ENCODE measurements around the gene GAL. TPM values are rescaled to one million over a fixed set of nuclear protein-coding genes. Genes with fewer than 3 reads are reported as not detected.

Gene GAL
- total and polyA plus RNA-seq, 4 experiments from 2014 or later: not detected

DNA sequence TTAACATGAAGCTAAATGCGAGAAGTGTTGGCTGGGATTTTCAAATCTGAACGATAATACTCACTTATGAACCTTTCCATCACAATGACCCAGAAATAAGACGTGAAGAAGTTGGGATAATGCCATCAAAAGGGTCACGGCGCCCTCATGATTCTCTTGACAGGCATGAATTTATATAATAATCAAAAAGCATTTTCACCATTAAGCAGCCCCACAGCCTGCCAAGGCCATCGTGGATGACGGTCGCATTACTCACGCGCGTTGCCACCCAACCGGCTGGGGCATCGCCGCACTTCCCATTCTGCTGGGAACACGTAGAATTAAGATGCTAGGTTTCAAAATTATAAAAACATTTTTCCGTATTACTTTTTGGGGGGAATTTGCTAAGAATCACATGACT lies 18.9 kb upstream of the GAL start:
- no peak overlapping the region for H3K4me3 ChIP-seq (ENCODE audit: low read length in 2 of 2)
- Mint-ChIP-seq H3K27ac (no peak overlapping the region), H3K9me3 (no peaks in the 10 kb centered on the region), H3K4me1 (no peaks in the 10 kb centered on the region), H3K36me3 (no peaks in the 10 kb centered on the region), H3K27me3 (peaks cover 7 to 12% of the 10 kb centered on the region in 2 donors), H3K4me3 (no peak overlapping the region)
- POLR2A ChIA-PET (ENCODE audit: partially characterized antibody): no interaction called here
- no peaks in the 10 kb centered on the region for H3K9me3 ChIP-seq (ENCODE audit: control insufficient read depth in 1 of 2, low read length in 2 of 2)
- intact Hi-C loops (cut with micrococcal nuclease): no loop called here
- H3K27me3 ChIP-seq (ENCODE audit: insufficient read depth, low read length): no peaks in the 10 kb centered on the region
- no peaks in the 10 kb centered on the region for H3K4me1 ChIP-seq (ENCODE audit: insufficient read depth, low read length)
- no peak for DNase-seq
- H3K36me3 ChIP-seq (ENCODE audit: insufficient read depth, low read length): no peaks in the 10 kb centered on the region
- CTCF ChIA-PET (ENCODE audit: partially characterized antibody): no interaction called here
- no peak overlapping the region for H3K27ac ChIP-seq (ENCODE audit: low read depth, low read length)

DNA sequence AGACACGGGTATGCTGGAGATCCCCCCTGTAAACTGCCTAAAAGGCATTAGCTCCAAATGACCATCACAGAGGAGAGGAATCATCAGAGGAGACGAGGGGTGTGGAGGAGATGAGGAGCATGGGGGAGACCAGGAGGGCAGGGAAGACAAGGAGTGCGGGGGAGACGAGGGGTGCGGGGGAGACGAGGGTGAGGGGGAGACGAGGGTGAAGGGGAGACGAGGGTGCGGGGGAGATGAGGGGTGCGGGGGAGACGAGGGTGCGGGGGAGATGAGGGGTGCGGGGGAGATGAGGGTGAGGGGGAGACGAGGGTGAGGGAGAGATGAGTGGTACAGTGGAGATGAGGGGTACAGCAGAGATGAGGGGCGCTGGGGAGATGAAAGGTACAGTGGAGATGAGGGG lies 17.5 kb upstream of the GAL start:
- Mint-ChIP-seq H3K4me1 (no peaks in the 10 kb centered on the region), H3K27ac (no peak overlapping the region), H3K9me3 (no peaks in the 10 kb centered on the region), H3K4me3 (no peak overlapping the region), H3K36me3 (no peaks in the 10 kb centered on the region), H3K27me3 (peaks cover 6 to 10% of the 10 kb centered on the region in 2 donors)
- DNase-seq: no peak
- Histone ChIP-seq H3K4me1 (ENCODE audit: insufficient read depth, low read length) (no peaks in the 10 kb centered on the region), H3K9me3 (ENCODE audit: control insufficient read depth in 1 of 2, low read length in 2 of 2) (no peaks in the 10 kb centered on the region), H3K4me3 (ENCODE audit: low read length in 2 of 2) (no peak overlapping the region), H3K27me3 (ENCODE audit: insufficient read depth, low read length) (no peaks in the 10 kb centered on the region), H3K36me3 (ENCODE audit: insufficient read depth, low read length) (no peaks in the 10 kb centered on the region), H3K27ac (ENCODE audit: low read depth, low read length) (no peak overlapping the region)
- intact Hi-C loops (cut with micrococcal nuclease): no loop called here
- POLR2A ChIA-PET (ENCODE audit: partially characterized antibody): no interaction called here
- CTCF ChIA-PET (ENCODE audit: partially characterized antibody): no interaction called here

DNA sequence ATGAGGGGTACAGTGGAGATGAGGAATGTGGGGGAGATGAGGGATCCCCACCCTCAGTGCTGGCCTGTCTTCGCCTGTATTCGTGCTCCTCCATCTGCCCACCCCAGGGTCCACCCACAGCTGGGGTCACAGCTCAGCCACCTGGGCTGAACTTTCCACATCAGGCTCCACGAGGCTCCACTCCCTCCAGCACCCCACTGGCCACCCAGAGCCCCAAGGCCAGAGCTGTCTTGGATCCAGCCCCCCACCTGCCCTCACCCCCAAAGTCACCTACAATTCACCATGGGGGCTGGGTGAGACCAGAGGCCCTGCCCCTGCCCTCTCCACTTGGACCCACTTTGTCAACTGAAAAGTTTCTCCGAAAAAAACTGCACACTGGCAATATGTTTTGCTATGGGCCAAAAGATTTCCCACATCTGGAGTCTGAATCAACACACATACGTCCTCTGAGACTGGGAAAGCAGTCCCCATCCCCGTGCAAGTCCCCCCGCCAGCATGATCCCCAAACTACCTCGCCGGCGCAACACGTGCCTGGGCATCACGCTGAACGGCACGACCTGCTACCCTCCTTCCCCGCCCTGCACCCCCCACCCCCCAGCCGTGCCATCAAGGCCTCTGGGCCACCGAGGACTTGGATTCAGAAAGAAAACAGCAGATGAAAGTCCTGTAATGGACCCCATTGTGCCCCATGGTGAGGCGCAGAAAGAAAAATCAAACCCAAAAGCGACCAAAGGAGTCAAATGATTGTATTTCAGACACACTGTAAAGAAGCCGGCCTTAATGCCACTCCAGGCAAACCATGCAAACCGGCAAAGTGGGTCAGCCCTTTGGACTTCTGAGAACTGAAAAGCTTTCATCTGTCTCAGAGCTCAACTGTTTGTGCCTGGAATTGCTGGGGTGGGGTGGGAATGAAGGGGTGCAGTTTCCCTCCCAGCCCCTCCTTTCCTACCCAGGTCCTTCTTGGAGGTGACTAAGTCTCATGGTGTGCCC lies 16.5 kb upstream of the GAL start:
- Mint-ChIP-seq H3K27me3 (peaks cover 0 to 5% of the 10 kb centered on the region in 2 donors), H3K4me1 (no peaks in the 10 kb centered on the region), H3K4me3 (no peak overlapping the region), H3K9me3 (peaks cover 0 to 2% (median 0%) of the 10 kb centered on the region in 8 donors), H3K27ac (no peak overlapping the region), H3K36me3 (no peaks in the 10 kb centered on the region)
- intact Hi-C loops (cut with micrococcal nuclease): no loop called here
- H3K4me3 ChIP-seq (ENCODE audit: low read length in 2 of 2): no peak overlapping the region
- CTCF ChIA-PET (ENCODE audit: partially characterized antibody): interaction anchor here (1.1 kb wide), 1 partner anchor 9 kb away, joined by 3 read pairs; no protein-coding TSS in a partner anchor
- H3K27me3 ChIP-seq (ENCODE audit: insufficient read depth, low read length): no peaks in the 10 kb centered on the region
- DNase-seq: no peak
- POLR2A ChIA-PET (ENCODE audit: partially characterized antibody): no interaction called here
- no peak overlapping the region for H3K27ac ChIP-seq (ENCODE audit: low read depth, low read length)
- H3K36me3 ChIP-seq (ENCODE audit: insufficient read depth, low read length): no peaks in the 10 kb centered on the region
- H3K4me1 ChIP-seq (ENCODE audit: insufficient read depth, low read length): no peaks in the 10 kb centered on the region
- no peaks in the 10 kb centered on the region for H3K9me3 ChIP-seq (ENCODE audit: control insufficient read depth in 1 of 2, low read length in 2 of 2)

DNA sequence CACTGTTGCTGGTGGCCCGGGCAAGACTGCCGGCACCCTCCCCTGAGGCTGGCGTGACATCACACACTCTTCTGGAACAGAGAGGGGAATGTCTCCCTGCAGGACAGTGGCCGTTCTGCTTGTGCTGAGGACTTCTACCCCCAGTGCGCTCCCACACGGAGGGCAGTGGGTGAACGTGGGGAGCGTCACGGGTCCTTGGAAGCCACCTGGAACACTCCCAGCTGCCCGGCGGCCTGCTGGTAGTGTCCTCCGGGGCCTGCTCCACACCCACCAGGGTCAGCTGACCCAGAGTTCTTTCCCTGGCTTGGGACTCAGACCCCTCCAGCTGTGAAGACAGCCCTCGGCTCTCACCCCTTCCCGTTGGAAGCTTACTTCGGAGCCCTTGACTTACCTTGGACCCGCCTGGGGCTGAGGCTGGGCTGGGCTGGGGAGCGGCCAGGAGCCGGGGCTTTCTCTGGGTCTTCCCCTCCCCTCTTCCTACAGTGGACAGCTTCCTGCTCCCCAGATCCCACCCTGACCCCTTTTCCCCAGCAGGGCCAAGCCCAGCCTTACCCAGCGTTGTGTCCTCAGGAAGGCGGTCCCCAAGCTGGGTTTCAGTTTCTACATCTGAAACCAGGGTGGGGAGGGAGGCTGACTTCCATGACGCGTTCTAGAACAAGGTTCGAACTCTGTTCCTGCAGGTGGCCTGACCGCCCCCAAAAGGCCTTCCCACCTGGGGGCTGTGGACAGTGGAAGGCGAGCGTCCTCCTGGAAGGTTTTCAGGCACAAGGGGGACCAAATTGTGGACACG lies 14.8 kb upstream of the GAL start:
- peaks cover 0 to 3% (median 0%) of the 10 kb centered on the region in 8 donors for H3K9me3 Mint-ChIP-seq
- POLR2A ChIA-PET (ENCODE audit: partially characterized antibody): no interaction called here
- no peak overlapping the region for H3K4me3 Mint-ChIP-seq
- Histone ChIP-seq H3K4me1 (ENCODE audit: insufficient read depth, low read length) (no peaks in the 10 kb centered on the region), H3K4me3 (ENCODE audit: low read length in 2 of 2) (no peak overlapping the region), H3K27me3 (ENCODE audit: insufficient read depth, low read length) (no peaks in the 10 kb centered on the region), H3K36me3 (ENCODE audit: insufficient read depth, low read length) (no peaks in the 10 kb centered on the region), H3K27ac (ENCODE audit: low read depth, low read length) (no peak overlapping the region), H3K9me3 (ENCODE audit: control insufficient read depth in 1 of 2, low read length in 2 of 2) (no peaks in the 10 kb centered on the region)
- CTCF ChIA-PET (ENCODE audit: partially characterized antibody): interaction anchor here (1.1 kb wide), 1 partner anchor 11 kb away, joined by 3 read pairs; no protein-coding TSS in a partner anchor
- intact Hi-C loops (cut with micrococcal nuclease): no loop called here
- peaks cover 0 to 5% of the 10 kb centered on the region in 2 donors for H3K27me3 Mint-ChIP-seq
- no peak overlapping the region for H3K27ac Mint-ChIP-seq
- no peak for DNase-seq
- H3K36me3 Mint-ChIP-seq: no peaks in the 10 kb centered on the region
- H3K4me1 Mint-ChIP-seq: no peaks in the 10 kb centered on the region

DNA sequence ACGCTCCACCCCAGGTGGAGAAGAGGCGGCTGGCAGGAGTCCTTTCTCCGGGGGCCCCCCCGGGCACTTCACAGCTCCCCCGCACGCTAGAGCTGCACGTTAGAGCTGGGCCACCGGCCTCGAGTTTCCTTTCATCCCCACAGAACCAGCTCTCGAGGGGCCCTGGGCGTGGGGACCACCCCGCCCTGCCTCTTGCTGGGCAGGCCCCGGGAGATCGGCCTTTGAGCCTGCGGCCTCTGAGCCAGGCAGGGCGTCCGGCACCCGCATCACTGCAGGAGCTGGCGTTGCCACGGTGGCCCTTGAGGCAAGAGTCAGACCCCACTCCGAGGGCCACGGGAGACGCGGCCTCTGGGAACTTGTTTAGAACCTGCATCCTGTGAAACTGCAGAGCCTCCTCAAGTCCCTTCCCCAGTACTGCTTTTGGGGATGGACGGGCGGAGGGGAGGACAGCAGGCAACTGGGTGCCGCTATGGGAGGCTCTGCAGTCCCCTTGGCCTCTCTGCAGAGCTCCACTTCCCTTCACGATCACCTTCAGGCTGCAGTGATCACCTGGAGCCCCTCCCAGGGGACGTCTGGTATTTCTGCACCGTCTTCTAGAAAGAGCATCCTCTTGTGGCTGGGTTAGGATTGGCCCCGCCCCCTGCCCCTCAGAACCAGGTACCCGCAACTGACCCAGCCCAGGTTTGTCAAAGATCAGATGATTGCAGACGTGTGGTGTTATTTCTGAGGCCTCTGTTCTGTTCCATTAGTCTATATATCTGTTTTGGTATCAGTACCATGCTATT lies 13.9 kb upstream of the GAL start:
- no peaks in the 10 kb centered on the region for H3K9me3 ChIP-seq (ENCODE audit: control insufficient read depth in 1 of 2, low read length in 2 of 2)
- H3K36me3 ChIP-seq (ENCODE audit: insufficient read depth, low read length): no peaks in the 10 kb centered on the region
- intact Hi-C loops (cut with micrococcal nuclease): no loop called here
- Mint-ChIP-seq H3K27me3 (peaks cover 0 to under 1% of the 10 kb centered on the region in 2 donors), H3K9me3 (peaks cover 0 to 4% (median 0%) of the 10 kb centered on the region in 8 donors), H3K27ac (no peak overlapping the region), H3K4me3 (no peak overlapping the region), H3K4me1 (no peaks in the 10 kb centered on the region), H3K36me3 (no peaks in the 10 kb centered on the region)
- ChIA-PET CTCF (ENCODE audit: partially characterized antibody) (no interaction called here), POLR2A (ENCODE audit: partially characterized antibody) (no interaction called here)
- H3K4me3 ChIP-seq (ENCODE audit: low read length in 2 of 2): no peak overlapping the region
- no peak overlapping the region for H3K27ac ChIP-seq (ENCODE audit: low read depth, low read length)
- no peak for DNase-seq
- H3K27me3 ChIP-seq (ENCODE audit: insufficient read depth, low read length): no peaks in the 10 kb centered on the region
- no peaks in the 10 kb centered on the region for H3K4me1 ChIP-seq (ENCODE audit: insufficient read depth, low read length)

DNA sequence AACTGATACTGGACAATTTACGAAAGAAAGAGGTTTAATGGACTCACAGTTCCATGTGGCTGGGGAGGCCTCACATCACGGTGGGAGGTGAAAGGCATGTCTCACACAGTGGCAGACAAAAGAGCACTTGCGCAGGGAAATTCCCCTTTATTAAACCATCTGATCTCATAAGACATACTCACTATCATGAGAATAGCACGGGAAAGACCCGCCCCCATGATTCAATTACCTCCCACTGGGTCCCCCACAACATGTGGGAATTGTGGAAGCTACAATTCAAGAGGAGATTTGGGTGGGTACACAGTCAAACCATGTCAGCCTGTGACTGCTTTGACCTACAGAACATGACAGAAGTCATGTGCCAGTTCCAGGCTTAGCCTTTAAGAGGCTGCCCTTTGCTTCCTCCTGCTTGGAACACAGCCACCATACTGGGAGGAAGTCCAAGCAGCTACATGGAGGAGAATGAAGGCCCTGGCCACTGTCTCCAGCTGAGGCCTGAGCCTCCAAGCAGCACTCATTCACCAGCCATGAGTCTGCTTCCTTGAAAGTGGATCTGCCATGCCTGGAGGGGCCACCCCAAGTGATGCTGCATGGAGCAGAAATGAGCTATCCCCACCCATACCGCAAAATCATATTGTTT lies 10.9 kb upstream of the GAL start:
- Mint-ChIP-seq H3K4me1 (no peaks in the 10 kb centered on the region), H3K36me3 (no peaks in the 10 kb centered on the region), H3K27ac (no peak overlapping the region), H3K4me3 (no peak overlapping the region), H3K9me3 (peaks cover 0 to 5% (median 0%) of the 10 kb centered on the region in 8 donors), H3K27me3 (peaks cover 3 to 5% of the 10 kb centered on the region in 2 donors)
- CTCF ChIA-PET (ENCODE audit: partially characterized antibody): interaction anchor here (0.5 to 1.0 kb wide), 2 partner anchors 17 to 27 kb away, joined by 3 read pairs; no protein-coding TSS in a partner anchor
- Histone ChIP-seq H3K27me3 (ENCODE audit: insufficient read depth, low read length) (no peaks in the 10 kb centered on the region), H3K36me3 (ENCODE audit: insufficient read depth, low read length) (no peaks in the 10 kb centered on the region), H3K4me1 (ENCODE audit: insufficient read depth, low read length) (no peaks in the 10 kb centered on the region), H3K9me3 (ENCODE audit: control insufficient read depth in 1 of 2, low read length in 2 of 2) (no peaks in the 10 kb centered on the region), H3K4me3 (ENCODE audit: low read length in 2 of 2) (no peak overlapping the region), H3K27ac (ENCODE audit: low read depth, low read length) (no peak overlapping the region)
- no peak for DNase-seq
- POLR2A ChIA-PET (ENCODE audit: partially characterized antibody): no interaction called here
- intact Hi-C loops (cut with micrococcal nuclease): no loop called here
